Duodenal mucosa (tissue), 2 donors: ENCODE measurements around the gene ACVR2A.

Experiments used
- H3K27ac ChIP-seq: one replicate; pipeline ENCODE4 v1.7.0; 2013; ENCODE audit warnings: low read depth, low read length
- H3K27me3 ChIP-seq, 2 donors: one replicate each; pipeline ENCODE4 v1.7.0; 2013; ENCODE audit warnings: low read length in 2 of 2, control low read depth in 1 of 2; ENCODE audit not compliant: insufficient read depth in 2 of 2, control insufficient read depth in 1 of 2
- H3K36me3 ChIP-seq, 2 donors: one replicate each; pipeline ENCODE4 v1.7.0; 2013; ENCODE audit warnings: low read length in 2 of 2, control low read depth in 1 of 2; ENCODE audit not compliant: insufficient read depth in 2 of 2, control insufficient read depth in 1 of 2
- H3K4me1 ChIP-seq, 2 donors: one replicate each; pipeline ENCODE4 v1.7.0; 2013; ENCODE audit warnings: low read length in 2 of 2, control low read depth in 1 of 2; ENCODE audit not compliant: insufficient read depth in 2 of 2, control insufficient read depth in 1 of 2
- H3K4me3 ChIP-seq, 2 donors: one replicate each; pipeline ENCODE4 v1.7.0; 2013; ENCODE audit warnings: low read length in 2 of 2, low read depth in 1 of 2
- H3K9ac ChIP-seq, 2 donors: one replicate each; pipeline ENCODE4 v1.7.0; 2013; ENCODE audit warnings: low read length in 2 of 2, low read depth in 1 of 2
- H3K9me3 ChIP-seq, 2 donors: one replicate each; pipeline ENCODE4 v1.7.0; 2013; ENCODE audit warnings: low read length in 2 of 2, control low read depth in 1 of 2; ENCODE audit not compliant: control insufficient read depth in 1 of 2

ACVR2A gene

DNA sequence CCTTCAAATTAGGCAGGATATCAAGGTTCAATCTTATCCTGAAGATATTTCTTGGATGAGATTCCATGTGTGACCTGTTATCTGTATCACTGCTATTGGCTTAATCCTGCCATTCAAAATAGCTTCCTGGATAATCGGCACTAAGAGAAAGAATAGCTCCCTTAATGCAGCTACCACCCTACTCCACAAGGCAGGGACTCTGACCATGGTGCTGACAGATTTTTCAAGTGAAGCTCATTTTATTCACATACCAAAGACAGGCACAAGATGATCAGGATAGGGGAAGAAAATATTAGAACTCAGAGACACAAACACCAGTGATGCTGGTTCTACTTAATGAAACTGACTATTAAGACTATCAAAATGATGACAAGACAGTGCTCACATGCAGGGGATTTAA is 100.8 kb downstream of the ACVR2A start:
- Histone ChIP-seq H3K4me1 (no peaks in the 10 kb centered on the region), H3K4me3 (no peak overlapping the region), H3K36me3 (peaks cover 7 to 14% of the 10 kb centered on the region in 2 donors), H3K27ac (no peak overlapping the region), H3K9ac (no peak overlapping the region), H3K9me3 (no peaks in the 10 kb centered on the region), H3K27me3 (no peaks in the 10 kb centered on the region)

DNA sequence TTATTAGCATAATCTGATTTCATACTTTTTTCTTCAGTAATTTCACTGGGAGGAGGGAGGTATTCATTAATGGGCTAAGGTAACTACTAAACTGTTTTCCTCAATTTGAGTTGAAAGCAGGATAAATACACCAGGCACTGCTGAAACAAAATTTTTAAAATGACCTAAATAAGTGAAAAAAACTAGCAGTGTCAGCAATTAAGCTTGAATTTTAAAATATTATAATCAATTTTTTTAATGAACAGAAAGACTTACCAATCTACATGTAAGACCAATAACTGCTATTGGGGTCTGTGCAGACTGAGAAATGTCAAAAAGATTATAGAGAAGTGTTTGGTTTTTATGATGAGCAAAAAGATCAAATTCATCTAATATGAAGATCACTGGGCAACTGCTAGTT is 107.3 kb downstream of the ACVR2A start:
- Histone ChIP-seq H3K9me3 (no peaks in the 10 kb centered on the region), H3K4me1 (no peaks in the 10 kb centered on the region), H3K27me3 (no peaks in the 10 kb centered on the region), H3K4me3 (no peak overlapping the region), H3K27ac (no peak overlapping the region), H3K36me3 (peaks cover 7 to 21% of the 10 kb centered on the region in 2 donors), H3K9ac (no peak overlapping the region)

DNA sequence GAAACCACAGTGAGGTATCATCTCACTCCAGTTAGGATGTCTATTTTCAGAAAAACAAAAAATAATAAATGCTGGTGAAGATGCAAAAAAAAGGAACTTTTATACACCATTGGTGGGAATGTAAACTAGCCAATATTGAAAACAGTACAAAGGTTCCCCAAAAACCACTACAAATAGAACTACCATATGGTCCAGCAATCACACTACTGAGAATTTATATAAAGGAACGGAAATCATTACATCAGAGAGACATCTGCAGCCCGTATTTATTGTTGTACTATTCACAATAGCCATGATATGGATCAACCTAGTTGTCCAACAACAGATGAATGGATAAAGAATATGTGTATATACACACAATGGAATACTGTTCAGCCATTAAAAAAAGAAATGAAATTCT is 123.7 kb downstream of the ACVR2A start:
- H3K4me3 ChIP-seq: no peak overlapping the region
- H3K27ac ChIP-seq: no peak overlapping the region
- peaks cover 2 to 14% of the 10 kb centered on the region in 2 donors for H3K36me3 ChIP-seq
- H3K9me3 ChIP-seq: peaks cover 4 to 17% of the 10 kb centered on the region in 2 donors
- no peak overlapping the region for H3K9ac ChIP-seq
- H3K4me1 ChIP-seq: no peaks in the 10 kb centered on the region
- no peaks in the 10 kb centered on the region for H3K27me3 ChIP-seq

DNA sequence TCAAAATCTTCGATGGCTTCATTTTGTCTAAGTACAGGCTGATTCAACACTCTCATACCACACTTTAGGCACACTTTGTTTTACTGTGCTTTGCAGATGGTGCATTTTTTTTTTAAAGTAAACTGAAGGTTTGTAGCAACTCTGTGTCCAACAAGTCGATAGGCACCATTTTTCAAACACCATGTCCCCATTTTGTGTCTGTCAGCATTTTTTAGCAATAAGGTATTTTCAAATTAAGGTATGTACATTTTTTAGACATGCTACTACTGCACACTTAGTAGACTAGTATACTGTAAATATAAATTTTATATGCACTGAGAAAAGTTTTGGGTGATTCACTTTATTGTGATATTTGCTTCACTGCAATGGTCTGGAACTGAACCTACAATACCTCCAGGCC is 131.3 kb downstream of the ACVR2A start:
- no peak overlapping the region for H3K4me3 ChIP-seq
- H3K36me3 ChIP-seq: peaks cover 0 to 11% of the 10 kb centered on the region in 2 donors
- no peaks in the 10 kb centered on the region for H3K27me3 ChIP-seq
- H3K4me1 ChIP-seq: no peaks in the 10 kb centered on the region
- no peak overlapping the region for H3K27ac ChIP-seq
- no peak overlapping the region for H3K9ac ChIP-seq
- no peaks in the 10 kb centered on the region for H3K9me3 ChIP-seq

DNA sequence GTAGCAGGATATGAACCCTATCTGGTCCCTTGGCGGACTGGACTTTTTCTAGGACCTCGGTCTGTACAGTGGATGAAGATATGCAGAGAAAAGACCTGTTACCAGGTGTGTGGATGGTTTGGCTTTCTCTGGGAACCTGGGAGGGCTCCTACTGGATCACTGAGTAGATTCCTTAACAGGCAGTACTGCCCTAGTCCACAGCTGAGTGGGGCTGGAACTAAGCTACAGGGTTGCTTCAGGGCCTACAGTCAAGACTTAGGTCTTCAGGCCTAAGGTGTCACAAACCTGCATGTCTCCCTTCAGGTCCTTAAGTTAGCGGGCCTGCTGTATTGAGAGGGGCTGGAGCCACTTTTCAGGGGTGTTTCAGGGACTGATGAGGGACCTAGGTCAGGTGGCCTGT is 132.8 kb downstream of the ACVR2A start:
- Histone ChIP-seq H3K36me3 (peaks cover 0 to 5% of the 10 kb centered on the region in 2 donors), H3K27me3 (no peaks in the 10 kb centered on the region), H3K9me3 (no peaks in the 10 kb centered on the region), H3K27ac (no peak overlapping the region), H3K9ac (no peak overlapping the region), H3K4me1 (no peaks in the 10 kb centered on the region), H3K4me3 (no peak overlapping the region)
